B cell (primary cell): ENCODE measurements around the gene RNF217. TPM values are rescaled to one million over a fixed set of nuclear protein-coding genes. Genes with fewer than 3 reads are reported as not detected.
A peak's percentile ranks its signal among the peaks of the same experiment; 100 is the strongest.

Experiments
- ATAC-seq: fragments of 200-7000 bp; cut with Tn5 transposase; one replicate; pipeline ENCODE4 v1.10.0; 2021; ENCODE audit warnings: low read depth, mild to moderate bottlenecking, moderate number of reproducible peaks, moderate library complexity
- CTCF ChIA-PET: fragments of 350-600 bp; sonication (Branson Sonifier 250); formaldehyde crosslinking; loops from one replicate; lab custom pipeline; 2021; ENCODE audit warnings: antibody characterized with exemption, inconsistent platforms; lab: Charles Lee
- POLR2A ChIA-PET: fragments of 350-600 bp; sonication (Branson Sonifier 250); formaldehyde crosslinking; loops from one replicate; lab custom pipeline; 2021; ENCODE audit warnings: antibody characterized with exemption; lab: Charles Lee
- DNase-seq: peaks from one replicate; pipeline ENCODE4 v3.0.0; 2013
- H2AFZ ChIP-seq: 2 replicates; pipeline ENCODE4 v1.6.1; 2012; ENCODE audit warnings: mild to moderate bottlenecking, low read depth, low read length; ENCODE audit not compliant: insufficient read depth, poor library complexity, severe bottlenecking
- H3K27ac ChIP-seq, 2 donors: 1 replicate in 1 of 2; 2 replicates in 1 of 2; pipeline ENCODE4 v1.5.1; 2012 to 2013; ENCODE audit warnings: low read length in 2 of 2, mild to moderate bottlenecking in 2 of 2, moderate library complexity in 1 of 2
- H3K27me3 ChIP-seq, 4 experiments: fragments of 200-600 bp in 1 of 4; sonication (generic) in 1 of 4; replicated peaks in 1 of 4; 1 replicate in 2 of 4; 2 replicates in 2 of 4; pipeline versions ENCODE4 v1.6.1 to v1.7.0; 2013 to 2016; ENCODE audit warnings: low read length in 3 of 4, mild to moderate bottlenecking in 2 of 4, mixed read lengths in 1 of 4, moderate library complexity in 1 of 4; ENCODE audit not compliant: insufficient read depth in 4 of 4, control insufficient read depth in 3 of 4; ENCODE audit errors: control extremely low read depth in 1 of 4
- H3K36me3 ChIP-seq, 2 experiments: replicated peaks in 1 of 2; 1 replicate in 1 of 2; 2 replicates in 1 of 2; pipeline versions ENCODE4 v1.6.1 to v1.7.1; 2013; ENCODE audit warnings: low read length in 1 of 2; ENCODE audit not compliant: insufficient read depth in 2 of 2, control insufficient read depth in 1 of 2; ENCODE audit errors: control extremely low read depth in 1 of 2, extremely low read depth in 1 of 2
- H3K4me1 ChIP-seq, 2 donors: fragments of 200-600 bp in 1 of 2; sonication (generic) in 1 of 2; 1 replicate in 1 of 2; 2 replicates in 1 of 2; pipeline versions ENCODE4 v1.5.1 to v1.6.1; 2013 to 2017; ENCODE audit warnings: low read length in 2 of 2; ENCODE audit not compliant: control insufficient read depth in 2 of 2, insufficient read depth in 2 of 2
- H3K4me2 ChIP-seq: replicated peaks from 2 replicates; pipeline ENCODE3; 2012; ENCODE audit warnings: mild to moderate bottlenecking, low read depth, low read length; ENCODE audit not compliant: poor library complexity, severe bottlenecking
- H3K4me3 ChIP-seq, 5 experiments: fragments of 200-600 bp in 1 of 5; sonication (generic) in 1 of 5; 1 replicate in 3 of 5; 2 replicates in 2 of 5; pipeline versions ENCODE4 v1.5.1 to v1.7.0; 2011 to 2016; ENCODE audit warnings: low read length in 4 of 5, mild to moderate bottlenecking in 4 of 5, low read depth in 2 of 5, control low read depth in 1 of 5, moderate library complexity in 1 of 5; ENCODE audit not compliant: insufficient read depth in 1 of 5; ENCODE audit errors: control extremely low read depth in 1 of 5, extremely low read depth in 1 of 5
- H3K79me2 ChIP-seq: fragments of 200-600 bp; sonication (generic); one replicate; pipeline ENCODE4 v1.6.0; 2016; ENCODE audit warnings: low read length; ENCODE audit not compliant: control insufficient read depth, insufficient read depth
- H3K9ac ChIP-seq: fragments of 200-600 bp; sonication (generic); 2 replicates; pipeline ENCODE4 v1.6.1; 2017; ENCODE audit warnings: mild to moderate bottlenecking, low read length, moderate library complexity
- H3K9me3 ChIP-seq, 3 donors: one replicate each; pipeline versions ENCODE4 v1.6.1 to v1.7.1; 2013; ENCODE audit warnings: low read length in 2 of 3; ENCODE audit not compliant: control insufficient read depth in 2 of 3, insufficient read depth in 1 of 3; ENCODE audit errors: control extremely low read depth in 1 of 3
- H4K20me1 ChIP-seq: 2 replicates; pipeline ENCODE4 v1.6.0; 2012; ENCODE audit warnings: mild to moderate bottlenecking, low read length; ENCODE audit not compliant: insufficient read depth, control insufficient read depth, poor library complexity, severe bottlenecking
- H3K27ac Mint-ChIP-seq: one replicate; pipeline ENCODE4 v1.8.0; 2021; ENCODE audit warnings: mixed read lengths
- H3K27me3 Mint-ChIP-seq: one replicate; pipeline ENCODE4 v1.8.0; 2021; ENCODE audit warnings: mixed read lengths
- H3K4me1 Mint-ChIP-seq: one replicate; pipeline ENCODE4 v1.8.0; 2021; ENCODE audit warnings: mixed read lengths
- H3K4me3 Mint-ChIP-seq: one replicate; pipeline ENCODE4 v1.8.0; 2021; ENCODE audit warnings: mixed read lengths
- H3K9me3 Mint-ChIP-seq: one replicate; pipeline ENCODE4 v1.8.0; 2022; ENCODE audit warnings: mixed read lengths; ENCODE audit not compliant: insufficient read depth
- CTCF ChIP-seq: fragments of 200-600 bp; IDR thresholded peaks from one replicate; pipeline ENCODE4 v1.8.0; 2022; ENCODE audit warnings: antibody characterized with exemption, mild to moderate bottlenecking
- EZH2 ChIP-seq: IDR thresholded peaks from 2 replicates; pipeline ENCODE4 v1.6.1; 2012; ENCODE audit warnings: borderline replicate concordance, low read depth, mild to moderate bottlenecking, moderate library complexity, low read length; ENCODE audit not compliant: insufficient read depth, poor library complexity, severe bottlenecking
- WGBS: methylation state at CpG from one replicate; pipeline ENCODE4 v1.1.5; 2013; ENCODE audit warnings: missing lambda C conversion rate; ENCODE audit not compliant: insufficient coverage; 5-methylcytosine and 5-hydroxymethylcytosine counted together
- intact Hi-C: fragments of 100-400 bp; cut with micrococcal nuclease; formaldehyde crosslinking; loops from one replicate; pipeline ENCODE4 v1.10.0; 2022
- polyA plus RNA-seq: library from polyadenylated mRNA; depleted of rRNA; stranded (reverse); fragments of >200 nt; gene quantifications from 2 replicates; pipeline ENCODE4 v1.2.3, GENCODE V29; 2012
- total RNA-seq, 2 donors: library from RNA; stranded (reverse); fragments of 120-200 nt in 1 of 2; gene quantifications; 1 replicate in 1 of 2; 2 replicates in 1 of 2; pipeline versions ENCODE4 v1.2.3 to v1.2.4, GENCODE V29; 2013 to 2022

The RNF217 gene
- total and polyA plus RNA-seq, 2 donors (not counting 1 experiment from before 2014, with no cell fraction given) = 0.03 TPM; not detected in 1

DNA sequence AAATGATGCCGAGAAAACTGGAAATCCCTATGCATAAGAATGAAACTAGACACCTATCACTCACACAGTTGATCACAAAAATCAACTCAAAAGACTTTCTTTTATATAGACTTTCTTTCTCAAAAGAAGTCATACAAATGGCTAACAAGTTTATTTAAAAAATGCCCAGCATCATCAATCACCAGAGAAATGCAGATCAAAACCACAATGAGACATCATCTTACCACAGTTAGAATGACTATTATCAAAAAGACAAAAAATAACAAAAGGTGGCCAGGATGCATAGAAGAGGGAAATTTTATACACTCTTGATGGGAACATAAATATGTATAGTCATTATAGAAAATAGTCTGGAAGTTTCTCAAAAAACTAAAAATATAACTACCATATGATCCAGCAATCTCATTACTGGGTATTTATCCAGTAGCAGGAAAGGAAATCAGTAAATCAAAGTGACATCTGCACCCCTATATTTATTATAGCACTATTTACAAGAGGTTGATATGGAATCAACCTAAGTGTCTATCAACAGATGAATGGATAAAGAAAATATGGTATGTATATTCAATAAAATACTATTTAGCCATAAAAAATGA lies 3.4 kb upstream of the RNF217 start:
- intact Hi-C loops = no loop called here
- no peak for DNase-seq
- no CpG with 5 or more reads among the region's 1 CpG for WGBS
- ChIA-PET CTCF (no interaction called here), POLR2A (no interaction called here)
- Histone ChIP-seq H3K27ac (no peak overlapping the region), H3K36me3 (no peaks in the 10 kb centered on the region), H3K4me1 (peaks cover 0 to 2% of the 10 kb centered on the region in 2 donors), H3K79me2 (no peaks in the 10 kb centered on the region), H3K27me3 (peaks cover 0 to 11% (median 8%) of the 10 kb centered on the region in 4 experiments), H3K9me3 (peaks cover 0 to 13% (median 0%) of the 10 kb centered on the region in 3 donors), H3K4me2 (no peak overlapping the region), H3K9ac (no peak overlapping the region), H3K4me3 (no peak overlapping the region), H4K20me1 (no peaks in the 10 kb centered on the region), H2AFZ (no peak overlapping the region)
- no peak for TF ChIP-seq CTCF
- no peak for TF ChIP-seq EZH2
- no peak for ATAC-seq
- Mint-ChIP-seq H3K27ac (no peak overlapping the region), H3K4me1 (peaks cover 12% of the 10 kb centered on the region), H3K9me3 (no peaks in the 10 kb centered on the region), H3K27me3 (peaks cover 33% of the 10 kb centered on the region), H3K4me3 (no peak overlapping the region)

GRCh38 chr6:124960757-124961463 lies 1.3 kb upstream of the RNF217 start:
- H3K4me2 ChIP-seq = no peak overlapping the region
- ChIA-PET CTCF (no interaction called here), POLR2A (no interaction called here)
- H3K27me3 ChIP-seq = peaks cover 0 to 11% (median 10%) of the 10 kb centered on the region in 4 experiments
- H3K9ac ChIP-seq = no peak overlapping the region
- DNase-seq = no peak
- TF ChIP-seq EZH2 (no peak), CTCF (no peak)
- H3K4me1 ChIP-seq = peaks cover 0 to 2% of the 10 kb centered on the region in 2 donors
- intact Hi-C loops = no loop called here
- Mint-ChIP-seq H3K4me1 (peaks cover 14% of the 10 kb centered on the region), H3K9me3 (no peaks in the 10 kb centered on the region), H3K4me3 (no peak overlapping the region), H3K27me3 (peaks cover 41% of the 10 kb centered on the region), H3K27ac (no peak overlapping the region)
- H3K79me2 ChIP-seq = no peaks in the 10 kb centered on the region
- peak overlapping the region in 1 of 5 experiments; percentile 38 for H3K4me3 ChIP-seq
- no peak overlapping the region for H2AFZ ChIP-seq
- no peaks in the 10 kb centered on the region for H3K36me3 ChIP-seq
- H3K9me3 ChIP-seq = peaks cover 0 to 5% (median 0%) of the 10 kb centered on the region in 3 donors
- H3K27ac ChIP-seq = no peak overlapping the region
- no peak for ATAC-seq
- H4K20me1 ChIP-seq = no peaks in the 10 kb centered on the region
- WGBS = no CpG with 5 or more reads among the region's 4 CpGs
